Measurements from ENCODE around the gene ENTPD2.

ENTPD2 gene

GRCh38 chr9:137045294-137046087, 8.4 kb downstream of the ENTPD2 start:
- in situ Hi-C loops (cut with HindIII; ENCODE audit: low sequenced_read_pairs): loop anchor here (25.0 kb wide), 1 partner anchor 108 kb away; the partner anchor contains the start of genes C8G and FBXW5
- DNase-seq (ENCODE audit: low read depth, low spot score): peak; percentile 38
- peak overlapping the region; percentile 47 for H3K4me3 ChIP-seq (ENCODE audit: low read depth, low read length)
- no peak for TF ChIP-seq CTCF (IDR thresholded peaks at IDR 0.05; ENCODE audit: low read depth, low read length)

DNA sequence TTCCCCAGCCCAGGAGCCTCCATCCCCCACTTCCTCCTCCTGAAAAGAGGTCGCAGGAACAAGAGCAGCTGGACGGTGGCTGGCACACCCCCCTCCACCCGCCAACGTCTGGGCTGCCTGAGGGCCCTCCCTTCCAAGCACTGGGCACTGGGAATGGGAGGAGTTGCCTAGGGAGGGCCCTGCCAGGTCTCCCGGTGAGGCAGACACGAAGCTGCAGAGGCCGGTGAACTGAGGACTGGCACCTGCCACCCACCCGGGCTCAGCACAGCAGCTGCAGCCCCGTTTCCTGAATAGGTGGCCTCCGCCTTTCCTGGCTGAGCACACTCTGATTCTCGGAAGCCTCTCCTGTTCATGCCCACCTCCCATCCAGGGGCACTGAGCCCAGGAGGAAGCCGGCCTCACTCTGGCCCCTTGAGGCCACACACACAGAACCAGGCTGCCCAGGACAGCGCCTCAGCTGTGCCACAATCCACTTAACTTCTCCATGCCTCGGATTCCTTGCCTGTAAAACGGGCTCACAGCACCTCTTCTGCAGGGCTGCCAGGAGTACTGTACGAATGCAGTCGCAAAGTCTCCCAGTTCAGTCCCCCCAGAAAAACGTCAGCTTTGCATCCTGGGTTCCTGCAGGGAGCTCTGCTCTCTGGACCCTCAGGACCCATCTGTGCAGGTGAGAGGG, 9.2 kb downstream of the ENTPD2 start:
- in situ Hi-C loops (cut with HindIII; ENCODE audit: low sequenced_read_pairs): loop anchor here (25.0 kb wide), 1 partner anchor 107 kb away; the partner anchor contains the start of genes C8G and FBXW5
- TF ChIP-seq CTCF (IDR thresholded peaks at IDR 0.05; ENCODE audit: low read depth, low read length): no peak

DNA sequence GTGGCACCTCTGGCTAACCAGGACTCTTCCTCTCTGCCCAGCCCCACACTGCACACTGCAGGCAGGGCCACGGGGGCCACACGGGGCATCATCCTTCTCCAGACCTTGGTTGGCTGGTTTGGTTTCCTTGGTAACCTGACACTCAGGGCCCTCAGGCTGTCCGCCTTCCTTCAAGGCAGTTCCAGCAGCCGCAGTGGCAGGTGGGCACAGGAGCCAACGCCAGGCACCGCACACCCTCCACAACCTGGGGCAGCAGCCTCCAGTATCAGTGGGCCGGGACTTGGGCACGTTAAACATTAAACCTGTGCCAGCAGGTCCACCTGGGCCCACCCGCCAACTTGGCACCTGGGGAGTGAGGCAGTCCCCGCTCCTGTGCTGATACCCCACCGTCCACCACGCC, 9.8 kb downstream of the ENTPD2 start:
- DNase-seq (ENCODE audit: low read depth, low spot score): no peak
- in situ Hi-C loops (cut with HindIII; ENCODE audit: low sequenced_read_pairs): loop anchor here (25.0 kb wide), 1 partner anchor 107 kb away; the partner anchor contains the start of genes C8G and FBXW5
- no peak for TF ChIP-seq CTCF (IDR thresholded peaks at IDR 0.05; ENCODE audit: low read depth, low read length)
- H3K4me3 ChIP-seq (ENCODE audit: low read depth, low read length): no peak overlapping the region

More for the DNA sequence above, 9.2 kb downstream of the ENTPD2 start:
- peak overlapping the region; percentile 45 for H3K4me3 ChIP-seq (ENCODE audit: low read depth, low read length)
- no peak for DNase-seq (ENCODE audit: low read depth, low spot score)

DNA sequence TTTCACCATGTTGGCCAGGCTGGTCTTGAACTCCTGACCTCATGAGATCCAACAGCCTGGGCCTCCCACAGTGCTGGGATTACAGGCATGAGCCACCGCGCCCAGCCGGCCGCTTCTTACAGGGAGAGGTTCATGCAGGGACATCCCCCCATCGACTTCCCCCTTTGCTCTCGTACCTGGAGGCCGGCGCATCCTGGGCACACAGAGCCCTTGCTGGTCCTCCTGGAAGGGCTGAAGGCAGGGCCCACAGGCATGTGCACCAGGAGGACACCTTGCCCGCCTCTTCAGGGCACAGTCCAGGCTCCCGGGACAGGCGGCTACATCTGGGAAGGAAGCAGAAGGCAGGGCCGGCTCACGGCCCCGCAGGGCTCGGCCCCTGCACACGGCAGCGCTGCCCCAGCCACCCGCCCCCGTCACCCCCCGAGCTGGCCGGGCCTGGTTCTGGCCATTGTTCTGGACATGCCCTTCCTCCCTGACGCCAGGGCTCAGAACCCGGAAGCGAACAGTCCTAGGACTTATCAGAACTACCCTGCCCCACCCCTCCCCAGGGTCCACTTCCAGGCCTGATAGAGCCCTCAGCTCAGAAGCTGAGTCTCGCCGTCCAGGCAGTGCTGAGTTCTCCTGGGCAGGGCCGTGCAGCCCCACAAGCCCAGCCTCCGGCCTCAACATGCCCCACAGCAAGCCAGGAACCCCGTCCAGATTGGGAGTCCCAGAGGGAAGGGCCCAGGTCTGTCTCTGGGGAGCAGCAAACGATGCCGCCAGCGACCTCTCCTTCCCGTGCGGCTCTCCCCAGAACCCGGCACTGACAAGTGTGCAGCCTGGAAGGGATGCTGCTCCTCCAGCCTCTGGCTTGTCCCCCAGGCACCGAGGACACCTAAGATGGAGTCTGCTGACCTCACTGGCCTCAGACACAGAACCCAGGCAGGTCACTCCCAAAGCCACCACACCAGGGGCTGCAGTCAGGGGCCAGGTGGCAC, 10.8 kb downstream of the ENTPD2 start:
- H3K4me3 ChIP-seq (ENCODE audit: low read depth, low read length): no peak overlapping the region
- in situ Hi-C loops (cut with HindIII; ENCODE audit: low sequenced_read_pairs): loop anchor here (25.0 kb wide), 1 partner anchor 106 kb away; the partner anchor contains the start of genes C8G and FBXW5
- no peak for DNase-seq (ENCODE audit: low read depth, low spot score)
- TF ChIP-seq CTCF (IDR thresholded peaks at IDR 0.05; ENCODE audit: low read depth, low read length): no peak

- in situ Hi-C loops (cut with HindIII; ENCODE audit: low sequenced_read_pairs): loop anchor here (25.0 kb wide), 1 partner anchor 104 kb away; the partner anchor contains the start of genes C8G and FBXW5
- TF ChIP-seq CTCF (IDR thresholded peaks at IDR 0.05; ENCODE audit: low read depth, low read length): no peak
- H3K4me3 ChIP-seq (ENCODE audit: low read depth, low read length): no peak overlapping the region
- DNase-seq (ENCODE audit: low read depth, low spot score): no peak
Measured at GRCh38 chr9:137041124-137041523, 12.7 kb downstream of the ENTPD2 start.
